Endothelial cell of umbilical vein (primary cell): ENCODE results near the gene ZBTB48. TPM values are rescaled to one million over a fixed set of nuclear protein-coding genes. Genes with fewer than 3 reads are reported as not detected.
A peak's percentile ranks its signal among the peaks of the same experiment; 100 is the strongest.

Experiments
- BruUV-seq: library from RNA; stranded (reverse); fragments of 400-500 nt; replicated peaks from 2 replicates; lab custom pipeline; 2021; lab: Mats Ljungman, UMichigan
- CTCF ChIA-PET: fragments of 300-600, 350-600 bp; sonication (Branson Sonifier 250); formaldehyde crosslinking; loops from one replicate; lab custom pipeline; 2021; ENCODE audit warnings: antibody characterized with exemption, inconsistent platforms; lab: Charles Lee
- POLR2A ChIA-PET: fragments of 300-600, 350-600 bp; sonication (Branson Sonifier 250); formaldehyde crosslinking; loops from one replicate; lab custom pipeline; 2021; ENCODE audit warnings: antibody characterized with exemption, inconsistent platforms; lab: Charles Lee
- DNase-seq: peaks from one replicate; pipeline ENCODE4 v3.0.0-alpha.2; 2011; ENCODE audit warnings: low read depth, low spot score
- FAIRE-seq: peaks from 2 replicates; lab custom pipeline; 2011; peaks lifted over from hg19 to GRCh38; lab: Jason Lieb, UNC
- H2AFZ ChIP-seq: 2 replicates; pipeline ENCODE4 v1.6.0; 2012; ENCODE audit warnings: low read depth, low read length, control low read depth, inconsistent platforms
- H3K27ac ChIP-seq: 2 replicates; pipeline ENCODE4 v1.5.1; 2011; ENCODE audit warnings: low read depth, mild to moderate bottlenecking, control low read depth, low read length, moderate library complexity; ENCODE audit not compliant: insufficient read depth
- H3K27me3 ChIP-seq, 2 experiments: 2 replicates each; pipeline versions ENCODE4 v1.6.0 to v1.6.1; 2011; ENCODE audit warnings: low read length in 2 of 2, mixed read lengths in 1 of 2; ENCODE audit not compliant: control insufficient read depth in 2 of 2, insufficient read depth in 2 of 2
- H3K36me3 ChIP-seq, 2 experiments: 2 replicates in 1 of 2; 3 replicates in 1 of 2; pipeline ENCODE4 v1.5.1; 2011; ENCODE audit warnings: low read length in 2 of 2, mild to moderate bottlenecking in 1 of 2, moderate library complexity in 1 of 2; ENCODE audit not compliant: control insufficient read depth in 2 of 2, insufficient read depth in 2 of 2; ENCODE audit errors: extremely low read depth in 1 of 2
- H3K4me1 ChIP-seq: 3 replicates; pipeline ENCODE4 v1.5.1; 2011; ENCODE audit warnings: mild to moderate bottlenecking, low read length; ENCODE audit not compliant: control insufficient read depth, insufficient read depth; ENCODE audit errors: extremely low read depth
- H3K4me2 ChIP-seq: 2 replicates; pipeline ENCODE4 v1.6.1; 2011; ENCODE audit warnings: low read length, control low read depth, mixed read lengths; ENCODE audit not compliant: insufficient read depth
- H3K4me3 ChIP-seq, 3 experiments: fragments of 200-600 bp in 1 of 3; sonication (generic), shearing (Covaris generic) in 1 of 3; replicated peaks in 1 of 3; 2 replicates each; pipeline ENCODE4 v1.5.1; 2011 to 2016; ENCODE audit warnings: control low read depth in 3 of 3, low read length in 3 of 3, mild to moderate bottlenecking in 2 of 3, inconsistent platforms in 1 of 3, low read depth in 1 of 3, moderate library complexity in 1 of 3; ENCODE audit not compliant: insufficient read depth in 1 of 3
- H3K79me2 ChIP-seq: 2 replicates; pipeline ENCODE4 v1.6.0; 2012; ENCODE audit warnings: low read length, inconsistent platforms; ENCODE audit not compliant: control insufficient read depth, insufficient read depth
- H3K9ac ChIP-seq: replicated peaks from 2 replicates; pipeline ENCODE3; 2011; ENCODE audit warnings: low read length, control low read depth; ENCODE audit not compliant: insufficient read depth; ENCODE audit errors: extremely low read depth
- H3K9me1 ChIP-seq: replicated peaks from 3 replicates; pipeline ENCODE4 v1.6.0; 2011; ENCODE audit warnings: mild to moderate bottlenecking, low read length; ENCODE audit not compliant: control insufficient read depth, insufficient read depth; ENCODE audit errors: extremely low read depth
- H3K9me3 ChIP-seq: replicated peaks from 2 replicates; pipeline ENCODE4 v1.5.1; 2012; ENCODE audit warnings: low read length, inconsistent platforms; ENCODE audit not compliant: control insufficient read depth, insufficient read depth
- H4K20me1 ChIP-seq: replicated peaks from 2 replicates; pipeline ENCODE3; 2011; ENCODE audit warnings: mild to moderate bottlenecking, low read length; ENCODE audit not compliant: control insufficient read depth, insufficient read depth; ENCODE audit errors: extremely low read depth
- MAX ChIP-seq: IDR thresholded peaks from 2 replicates; pipeline ENCODE4 v1.6.1; 2011; ENCODE audit not compliant: insufficient read depth, insufficient read length
- POLR2AphosphoS5 ChIP-seq: IDR thresholded peaks from 2 replicates; pipeline ENCODE4 v1.6.1; 2012; ENCODE audit warnings: low read depth, mild to moderate bottlenecking, control low read depth, low read length, moderate library complexity; ENCODE audit not compliant: insufficient read depth
- dilution Hi-C: fragments of 300-500 bp; cut with MboI; formaldehyde crosslinking; loops from one replicate; pipeline ENCODE4 v1.15.0; 2019; ENCODE audit warnings: low sequenced_read_pairs; ENCODE audit not compliant: extremely low pct_ligation_motif_present
- intact Hi-C: fragments of 100-400 bp; cut with micrococcal nuclease; formaldehyde crosslinking; loops from one replicate; pipeline ENCODE4 v1.10.0; 2022
- polyA plus RNA-seq, 4 experiments: library from polyadenylated mRNA; depleted of rRNA in 3 of 4; stranded (reverse) in 3 of 4; unstranded in 1 of 4; fragments of >200 nt; gene quantifications; 2 replicates each; pipeline versions ENCODE4 v1.2.1 to v1.2.3, GENCODE V29; 2011 to 2012; ENCODE audit warnings: missing spikeins in 1 of 4
- total RNA-seq: library from RNA; stranded (reverse); gene quantifications from 2 replicates; pipeline ENCODE4 v1.2.3, GENCODE V29; 2021
- TF ChIP-seq, protein P1 (sequence below), 2 donors: IDR thresholded peaks; 1 replicate in 1 of 2; 2 replicates in 1 of 2; pipeline ENCODE4 v1.5.1; 2011; ENCODE audit warnings: low read length in 2 of 2, mild to moderate bottlenecking in 2 of 2, moderate library complexity in 2 of 2, control low read depth in 1 of 2, inconsistent platforms in 1 of 2, low read depth in 1 of 2; ENCODE audit not compliant: insufficient read depth in 1 of 2; ENCODE audit errors: extremely low read depth in 1 of 2

The ZBTB48 gene
- total and polyA plus RNA-seq, 2 donors (not counting 3 experiments of a cell fraction or from before 2014, with no cell fraction given): 20.9 to 25.1 TPM

DNA sequence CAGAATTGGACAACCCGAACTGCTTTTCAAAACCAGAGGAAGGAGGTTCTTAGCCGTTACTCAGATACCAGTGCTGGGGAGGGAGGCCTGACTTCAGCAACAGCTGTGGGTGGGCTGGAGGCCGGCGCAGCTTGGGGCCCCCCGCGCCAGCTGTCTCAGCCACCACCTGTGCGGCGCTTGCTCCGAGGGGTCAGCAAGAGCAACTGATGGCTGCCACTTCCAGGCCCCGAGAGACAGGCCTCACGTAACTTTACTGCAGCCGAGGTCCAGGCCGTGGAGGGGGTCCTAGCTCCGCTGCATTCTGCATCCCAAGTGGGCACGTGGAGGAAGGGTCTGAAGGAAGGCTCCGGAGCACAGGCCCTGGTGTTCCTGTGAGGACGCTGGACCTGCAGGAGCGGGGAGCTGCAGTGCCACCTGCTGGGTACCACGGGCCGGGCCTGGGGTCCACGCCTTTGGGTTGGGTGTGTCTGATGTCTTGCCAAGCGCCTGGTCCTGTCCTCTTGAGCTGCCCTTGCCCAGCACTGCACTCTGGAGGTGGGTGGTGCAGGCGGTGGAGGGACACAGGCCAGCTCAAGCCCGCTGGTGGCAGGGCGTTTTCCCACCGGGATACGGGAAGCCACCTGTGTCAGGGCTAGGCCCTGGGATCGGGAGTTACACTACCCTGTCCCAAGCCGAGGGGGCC lies 54.7 kb downstream of the ZBTB48 start:
- Histone ChIP-seq H3K36me3 (peaks cover 6 to 38% of the 10 kb centered on the region in 2 experiments), H3K9me3 (no peaks in the 10 kb centered on the region), H3K9ac (no peak overlapping the region), H3K4me3 (no peak overlapping the region), H4K20me1 (no peaks in the 10 kb centered on the region), H3K4me1 (no peaks in the 10 kb centered on the region), H3K27ac (no peak overlapping the region), H2AFZ (no peak overlapping the region), H3K79me2 (no peaks in the 10 kb centered on the region), H3K9me1 (no peaks in the 10 kb centered on the region), H3K27me3 (no peaks in the 10 kb centered on the region), H3K4me2 (no peak overlapping the region)
- TF ChIP-seq, protein P1, sequence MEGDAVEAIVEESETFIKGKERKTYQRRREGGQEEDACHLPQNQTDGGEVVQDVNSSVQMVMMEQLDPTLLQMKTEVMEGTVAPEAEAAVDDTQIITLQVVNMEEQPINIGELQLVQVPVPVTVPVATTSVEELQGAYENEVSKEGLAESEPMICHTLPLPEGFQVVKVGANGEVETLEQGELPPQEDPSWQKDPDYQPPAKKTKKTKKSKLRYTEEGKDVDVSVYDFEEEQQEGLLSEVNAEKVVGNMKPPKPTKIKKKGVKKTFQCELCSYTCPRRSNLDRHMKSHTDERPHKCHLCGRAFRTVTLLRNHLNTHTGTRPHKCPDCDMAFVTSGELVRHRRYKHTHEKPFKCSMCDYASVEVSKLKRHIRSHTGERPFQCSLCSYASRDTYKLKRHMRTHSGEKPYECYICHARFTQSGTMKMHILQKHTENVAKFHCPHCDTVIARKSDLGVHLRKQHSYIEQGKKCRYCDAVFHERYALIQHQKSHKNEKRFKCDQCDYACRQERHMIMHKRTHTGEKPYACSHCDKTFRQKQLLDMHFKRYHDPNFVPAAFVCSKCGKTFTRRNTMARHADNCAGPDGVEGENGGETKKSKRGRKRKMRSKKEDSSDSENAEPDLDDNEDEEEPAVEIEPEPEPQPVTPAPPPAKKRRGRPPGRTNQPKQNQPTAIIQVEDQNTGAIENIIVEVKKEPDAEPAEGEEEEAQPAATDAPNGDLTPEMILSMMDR (IDR thresholded peaks at IDR 0.05; ENCODE audit: extremely low read depth in 1 of 2, insufficient read depth in 1 of 2, low read depth in 1 of 2, low read length in 2 of 2): peak; percentile 50 to 77
- TF ChIP-seq MAX (no peak), POLR2AphosphoS5 (peak; percentile 14)
- dilution Hi-C loops (no loop called here), intact Hi-C loops (loop anchor here (1.0 kb wide), 1 partner anchor 80 kb away; the partner anchor contains the start of gene NOL9)
- ChIA-PET POLR2A (no interaction called here), CTCF (interaction anchor here (0.6 to 1.4 kb wide), 6 partner anchors 12 to 148 kb away, joined by 3 to 9 read pairs (median 4); partner anchors contain the start of gene DNAJC11)
- BruUV-seq: TSS peak; percentile 53
- FAIRE-seq (no peak), DNase-seq (peak; percentile 56)
